ENCODE data around the gene MAVS.

The MAVS gene

DNA sequence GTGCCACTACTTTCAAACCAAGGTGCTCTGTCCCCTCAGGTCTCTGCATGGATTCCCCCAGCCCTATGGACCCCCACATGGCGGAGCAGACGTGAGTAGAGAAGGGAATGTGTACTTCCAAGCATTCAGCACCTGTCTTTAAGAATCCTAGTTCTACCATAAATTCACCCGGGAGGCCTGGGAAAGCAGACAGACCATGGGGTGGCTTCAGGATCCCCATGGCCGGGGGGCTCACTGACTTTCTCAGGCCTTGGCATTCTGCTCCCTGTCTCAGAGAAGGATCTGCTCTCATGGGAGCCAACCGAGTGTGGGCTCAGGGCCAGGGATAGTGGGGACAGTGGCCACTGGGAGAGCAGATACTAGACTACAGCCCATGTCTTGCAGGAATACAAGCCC is 48.3 kb upstream of the MAVS start:
- H3K27me3 ChIP-seq (ENCODE audit: insufficient read depth, poor library complexity, severe bottlenecking): no peaks in the 10 kb centered on the region
- H3K27ac ChIP-seq (replicated peaks): no peak overlapping the region
- no peak for DNase-seq (ENCODE audit: low read depth in 1 of 2, low spot score in 1 of 2)
- no peak overlapping the region for H3K4me3 ChIP-seq (replicated peaks; ENCODE audit: insufficient read depth, low read length)
- TF ChIP-seq, protein P1, sequence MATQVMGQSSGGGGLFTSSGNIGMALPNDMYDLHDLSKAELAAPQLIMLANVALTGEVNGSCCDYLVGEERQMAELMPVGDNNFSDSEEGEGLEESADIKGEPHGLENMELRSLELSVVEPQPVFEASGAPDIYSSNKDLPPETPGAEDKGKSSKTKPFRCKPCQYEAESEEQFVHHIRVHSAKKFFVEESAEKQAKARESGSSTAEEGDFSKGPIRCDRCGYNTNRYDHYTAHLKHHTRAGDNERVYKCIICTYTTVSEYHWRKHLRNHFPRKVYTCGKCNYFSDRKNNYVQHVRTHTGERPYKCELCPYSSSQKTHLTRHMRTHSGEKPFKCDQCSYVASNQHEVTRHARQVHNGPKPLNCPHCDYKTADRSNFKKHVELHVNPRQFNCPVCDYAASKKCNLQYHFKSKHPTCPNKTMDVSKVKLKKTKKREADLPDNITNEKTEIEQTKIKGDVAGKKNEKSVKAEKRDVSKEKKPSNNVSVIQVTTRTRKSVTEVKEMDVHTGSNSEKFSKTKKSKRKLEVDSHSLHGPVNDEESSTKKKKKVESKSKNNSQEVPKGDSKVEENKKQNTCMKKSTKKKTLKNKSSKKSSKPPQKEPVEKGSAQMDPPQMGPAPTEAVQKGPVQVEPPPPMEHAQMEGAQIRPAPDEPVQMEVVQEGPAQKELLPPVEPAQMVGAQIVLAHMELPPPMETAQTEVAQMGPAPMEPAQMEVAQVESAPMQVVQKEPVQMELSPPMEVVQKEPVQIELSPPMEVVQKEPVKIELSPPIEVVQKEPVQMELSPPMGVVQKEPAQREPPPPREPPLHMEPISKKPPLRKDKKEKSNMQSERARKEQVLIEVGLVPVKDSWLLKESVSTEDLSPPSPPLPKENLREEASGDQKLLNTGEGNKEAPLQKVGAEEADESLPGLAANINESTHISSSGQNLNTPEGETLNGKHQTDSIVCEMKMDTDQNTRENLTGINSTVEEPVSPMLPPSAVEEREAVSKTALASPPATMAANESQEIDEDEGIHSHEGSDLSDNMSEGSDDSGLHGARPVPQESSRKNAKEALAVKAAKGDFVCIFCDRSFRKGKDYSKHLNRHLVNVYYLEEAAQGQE (IDR thresholded peaks at IDR 0.05; ENCODE audit: insufficient replicate concordance, low read depth): no peak
- no peak for TF ChIP-seq SPI1 (IDR thresholded peaks at IDR 0.05; ENCODE audit: borderline replicate concordance, low read depth)
- TF ChIP-seq, protein P2, sequence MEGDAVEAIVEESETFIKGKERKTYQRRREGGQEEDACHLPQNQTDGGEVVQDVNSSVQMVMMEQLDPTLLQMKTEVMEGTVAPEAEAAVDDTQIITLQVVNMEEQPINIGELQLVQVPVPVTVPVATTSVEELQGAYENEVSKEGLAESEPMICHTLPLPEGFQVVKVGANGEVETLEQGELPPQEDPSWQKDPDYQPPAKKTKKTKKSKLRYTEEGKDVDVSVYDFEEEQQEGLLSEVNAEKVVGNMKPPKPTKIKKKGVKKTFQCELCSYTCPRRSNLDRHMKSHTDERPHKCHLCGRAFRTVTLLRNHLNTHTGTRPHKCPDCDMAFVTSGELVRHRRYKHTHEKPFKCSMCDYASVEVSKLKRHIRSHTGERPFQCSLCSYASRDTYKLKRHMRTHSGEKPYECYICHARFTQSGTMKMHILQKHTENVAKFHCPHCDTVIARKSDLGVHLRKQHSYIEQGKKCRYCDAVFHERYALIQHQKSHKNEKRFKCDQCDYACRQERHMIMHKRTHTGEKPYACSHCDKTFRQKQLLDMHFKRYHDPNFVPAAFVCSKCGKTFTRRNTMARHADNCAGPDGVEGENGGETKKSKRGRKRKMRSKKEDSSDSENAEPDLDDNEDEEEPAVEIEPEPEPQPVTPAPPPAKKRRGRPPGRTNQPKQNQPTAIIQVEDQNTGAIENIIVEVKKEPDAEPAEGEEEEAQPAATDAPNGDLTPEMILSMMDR (IDR thresholded peaks at IDR 0.05; ENCODE audit: insufficient read depth, low read length): no peak

DNA sequence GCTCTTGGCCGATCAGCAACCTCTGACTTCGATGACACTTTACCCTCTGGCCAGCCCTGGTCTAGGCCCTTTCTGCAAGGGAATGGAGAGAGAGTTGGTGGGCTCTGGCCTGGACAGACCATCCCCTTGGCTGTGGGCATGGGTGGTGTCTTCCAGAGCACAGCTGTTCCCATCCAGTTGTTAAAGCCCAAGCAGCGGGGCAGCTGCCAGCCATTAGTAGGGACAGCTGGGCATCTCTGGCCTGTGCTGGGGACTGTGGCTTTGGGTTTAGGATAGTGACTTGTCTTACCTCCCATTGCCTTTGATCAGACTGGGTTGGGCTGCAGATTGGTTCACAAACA is 47.8 kb upstream of the MAVS start:
- no peak overlapping the region for H3K4me3 ChIP-seq (replicated peaks; ENCODE audit: insufficient read depth, low read length)

DNA sequence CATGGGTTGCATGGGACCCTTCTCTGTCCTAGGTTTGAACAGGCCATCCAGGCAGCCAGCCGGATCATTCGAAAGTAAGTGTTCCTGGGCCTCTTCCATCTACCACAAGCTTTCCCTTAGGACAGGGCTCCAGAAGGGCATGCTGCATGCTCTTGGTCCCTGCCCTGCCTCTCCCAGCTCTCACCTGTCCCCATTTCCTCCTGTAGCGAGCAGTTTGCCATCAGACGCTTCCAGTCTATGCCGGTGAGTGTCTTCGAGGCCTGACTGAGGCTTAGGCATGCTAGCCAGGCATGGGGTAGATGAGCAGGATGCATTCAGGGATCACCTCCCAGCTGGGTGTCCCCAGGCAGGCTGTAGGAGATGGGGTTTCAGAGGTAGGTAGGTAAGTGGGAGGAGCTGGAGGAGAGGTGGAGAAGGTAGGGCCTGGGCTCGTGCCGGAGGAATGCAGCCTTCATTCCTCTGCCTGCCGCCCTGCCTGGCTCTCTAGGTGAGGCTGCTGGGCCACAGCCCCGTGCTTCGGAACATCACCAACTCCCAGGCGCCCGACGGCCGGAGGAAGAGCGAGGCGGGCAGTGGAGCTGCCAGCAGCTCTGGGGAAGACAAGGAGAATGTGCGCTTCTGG is 46.3 kb upstream of the MAVS start:
- DNase-seq (ENCODE audit: low read depth in 1 of 2, low spot score in 1 of 2): no peak
- no peaks in the 10 kb centered on the region for H3K27me3 ChIP-seq (ENCODE audit: insufficient read depth, poor library complexity, severe bottlenecking)
- H3K4me3 ChIP-seq (replicated peaks; ENCODE audit: insufficient read depth, low read length): no peak overlapping the region
- TF ChIP-seq SPI1 (IDR thresholded peaks at IDR 0.05; ENCODE audit: borderline replicate concordance, low read depth) (no peak), POLR2AphosphoS5 (IDR thresholded peaks at IDR 0.05; ENCODE audit: low read depth) (no peak), GABPA (IDR thresholded peaks at IDR 0.05; ENCODE audit: low read depth) (no peak)
- TF ChIP-seq, protein P2 (IDR thresholded peaks at IDR 0.05; ENCODE audit: insufficient read depth, low read length): no peak
- TF ChIP-seq, protein P1 (IDR thresholded peaks at IDR 0.05; ENCODE audit: insufficient replicate concordance, low read depth): no peak
- H3K27ac ChIP-seq (replicated peaks): no peak overlapping the region

More for the DNA sequence above, 47.8 kb upstream of the MAVS start:
- H3K27me3 ChIP-seq (ENCODE audit: insufficient read depth, poor library complexity, severe bottlenecking): no peaks in the 10 kb centered on the region
- TF ChIP-seq, protein P2 (IDR thresholded peaks at IDR 0.05; ENCODE audit: insufficient read depth, low read length): no peak
- TF ChIP-seq, protein P1 (IDR thresholded peaks at IDR 0.05; ENCODE audit: insufficient replicate concordance, low read depth): no peak
- TF ChIP-seq SPI1 (IDR thresholded peaks at IDR 0.05; ENCODE audit: borderline replicate concordance, low read depth) (no peak), POLR2AphosphoS5 (IDR thresholded peaks at IDR 0.05; ENCODE audit: low read depth) (no peak), GABPA (IDR thresholded peaks at IDR 0.05; ENCODE audit: low read depth) (no peak)
- no peak overlapping the region for H3K27ac ChIP-seq (replicated peaks)
- DNase-seq (ENCODE audit: low read depth in 1 of 2, low spot score in 1 of 2): no peak
